Inflammatory macrophage treated with lipopolysaccharide for 1 hour (primary cell): ENCODE measurements around the gene ACSL5.
A peak's percentile ranks its signal among the peaks of the same experiment; 100 is the strongest.
"Not testable (repeated sequence)": the region's sequence is repeated elsewhere in the genome, so short reads cannot be mapped to it uniquely, and the experiment has no call there.

Source experiments
- DNase-seq, 2 donors: peaks; one replicate each; pipeline ENCODE4 v3.0.0-alpha.2; 2020 to 2022

The ACSL5 gene

GRCh38 chr10:112377116-112377515, 3.2 kb downstream of the ACSL5 start:
- DNase-seq, result not testable (repeated sequence)

DNA sequence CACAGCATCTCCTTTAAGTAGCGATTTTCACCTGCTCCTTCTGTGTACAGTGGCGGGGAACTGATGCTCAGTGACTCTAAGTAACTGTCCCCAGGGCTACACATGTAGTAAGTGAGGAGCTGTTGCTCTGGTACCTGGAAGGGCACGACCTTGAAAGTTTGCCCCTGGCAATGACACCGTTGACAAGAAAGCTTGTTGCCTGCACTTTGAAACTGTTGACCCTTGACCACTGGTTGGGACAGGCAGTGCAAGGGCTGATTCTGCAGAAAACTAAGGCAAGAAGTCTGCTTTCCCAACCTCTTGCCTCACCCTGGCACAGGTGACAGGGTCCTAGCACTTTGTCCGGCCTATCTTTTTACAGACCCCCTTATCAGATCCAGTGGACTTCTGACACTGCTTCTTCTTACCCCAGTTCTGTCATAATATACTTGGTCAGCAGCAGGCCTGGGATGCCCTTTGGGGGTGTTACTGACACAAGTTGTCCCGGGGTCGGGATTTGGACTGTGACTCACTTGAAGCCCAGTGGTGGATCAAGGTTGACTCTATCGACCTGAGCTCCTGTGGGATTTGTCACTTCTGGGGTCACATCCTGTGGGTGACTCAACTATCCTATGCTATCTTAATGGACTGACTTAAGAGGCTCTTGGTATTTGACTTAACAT, 5.8 kb downstream of the ACSL5 start:
- no peak for DNase-seq

GRCh38 chr10:112382515-112383235, 8.8 kb downstream of the ACSL5 start:
- no peak for DNase-seq

DNA sequence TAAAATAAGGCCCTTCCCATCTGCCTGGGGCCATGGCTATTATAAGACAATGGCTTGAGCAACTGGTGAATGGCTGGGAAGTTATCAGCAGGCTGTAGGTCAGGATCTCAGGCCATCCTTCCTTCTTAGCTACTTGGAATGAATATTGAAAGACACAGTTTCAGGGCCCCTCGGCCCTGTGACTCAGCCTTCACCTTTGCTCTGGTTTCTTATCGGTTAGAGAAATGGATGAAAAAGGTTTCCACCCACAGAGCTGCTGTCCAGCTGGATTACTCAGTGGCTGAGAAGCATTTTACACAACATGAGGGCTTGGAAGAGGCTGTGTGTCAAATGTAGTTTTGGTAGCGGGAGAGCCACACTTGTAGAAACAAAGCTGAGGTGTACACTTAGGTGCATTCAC, 9.4 kb downstream of the ACSL5 start:
- peak in 1 of 2 donors; percentile 72 for DNase-seq

DNA sequence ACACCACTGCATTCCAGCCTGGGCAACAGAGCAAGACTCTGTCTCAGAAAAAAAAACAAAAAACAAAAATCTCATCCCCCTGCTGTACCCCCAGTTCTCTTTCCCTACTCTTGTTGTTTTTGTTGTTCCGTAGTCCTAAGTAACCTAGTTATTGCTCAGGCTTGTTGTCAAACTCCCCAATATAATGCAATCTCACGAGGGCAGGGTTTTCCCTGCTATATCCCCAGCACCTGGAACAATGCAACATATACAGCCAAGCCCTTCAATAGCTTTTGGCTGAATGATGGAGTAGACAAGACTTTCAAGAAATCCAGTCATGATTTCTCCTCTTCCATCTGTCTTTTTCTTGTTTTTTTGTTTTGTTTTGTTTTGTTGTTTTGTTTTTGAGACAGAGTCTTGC, 10.2 kb downstream of the ACSL5 start:
- DNase-seq, result peak; percentile 50 to 82

DNA sequence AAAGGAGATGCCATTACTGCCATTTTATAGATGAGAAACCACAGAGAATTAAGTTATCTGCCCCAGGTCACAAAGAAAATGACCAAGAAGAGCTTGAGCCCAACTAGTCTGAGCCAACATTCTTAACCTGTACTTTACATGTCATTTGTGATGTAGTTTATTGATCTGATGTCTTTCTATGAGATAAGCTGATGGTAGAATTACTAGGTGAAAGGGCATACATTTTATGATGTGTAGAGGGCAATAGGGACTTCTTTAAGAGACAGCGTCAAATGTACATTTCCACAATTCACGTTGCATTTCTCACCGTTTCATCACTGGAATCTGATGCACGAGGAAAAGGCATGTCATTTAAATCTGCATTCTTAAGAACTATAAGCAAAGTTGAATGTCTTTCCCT, 11.3 kb downstream of the ACSL5 start:
- DNase-seq, result no peak

- DNase-seq, result not testable (repeated sequence)
Measured at GRCh38 chr10:112388056-112388455, 14.1 kb downstream of the ACSL5 start.

GRCh38 chr10:112388548-112388947, 14.6 kb downstream of the ACSL5 start:
- no peak for DNase-seq

- peak; percentile 96 to 100 for DNase-seq
Measured at GRCh38 chr10:112389271-112389822, 15.4 kb downstream of the ACSL5 start.

- DNase-seq, result peak in 1 of 2 donors; percentile 32
Measured at GRCh38 chr10:112390125-112390703, 16.3 kb downstream of the ACSL5 start.

DNA sequence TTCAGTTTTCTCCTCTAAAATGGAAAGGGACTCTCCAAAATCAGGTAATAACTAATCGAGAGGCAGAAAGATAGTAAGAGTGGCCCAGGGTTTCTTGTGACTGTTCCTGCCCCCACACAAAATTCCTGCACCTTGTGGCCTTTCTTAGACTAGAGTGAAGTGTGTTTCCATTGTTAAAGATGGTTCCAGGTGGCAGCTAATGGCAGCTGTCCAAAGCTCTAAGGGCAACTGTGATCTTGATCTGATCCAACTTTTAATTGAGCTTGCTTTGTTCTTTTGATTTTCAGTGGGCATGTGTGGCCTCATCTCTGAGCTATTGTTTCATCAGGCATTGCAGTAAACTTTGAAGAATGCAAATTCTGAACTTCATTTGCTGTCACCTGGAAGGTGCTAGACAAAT, 19.4 kb downstream of the ACSL5 start:
- no peak for DNase-seq

GRCh38 chr10:112393827-112394226, 19.9 kb downstream of the ACSL5 start:
- no peak for DNase-seq

- no peak for DNase-seq
Measured at GRCh38 chr10:112394475-112394875, 20.6 kb downstream of the ACSL5 start.

- DNase-seq, result no peak
Measured at GRCh38 chr10:112395809-112396530, 22.1 kb downstream of the ACSL5 start.

- DNase-seq, result no peak
Measured at GRCh38 chr10:112397592-112397991, 23.7 kb downstream of the ACSL5 start.

DNA sequence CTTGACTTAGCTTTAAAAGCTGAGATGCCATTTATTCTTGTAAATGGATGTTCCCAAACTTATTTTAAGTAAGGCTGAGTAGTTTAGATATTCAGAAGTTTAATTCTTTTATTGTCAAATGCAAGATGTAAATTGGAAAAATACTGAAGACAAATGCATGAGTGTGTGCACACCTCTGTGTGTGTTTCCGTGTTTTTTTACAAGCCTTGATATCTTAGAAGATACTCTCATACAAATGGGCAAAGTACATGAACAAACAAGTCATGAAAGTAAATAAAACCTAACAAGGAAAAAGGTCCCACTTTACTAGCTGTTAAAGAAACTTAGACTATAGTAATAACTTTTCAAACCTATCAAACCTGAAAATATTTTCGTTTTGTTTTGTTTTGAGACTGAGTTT, 29.0 kb downstream of the ACSL5 start:
- no peak for DNase-seq

GRCh38 chr10:112404617-112405016, 30.7 kb downstream of the ACSL5 start:
- DNase-seq, result no peak

DNA sequence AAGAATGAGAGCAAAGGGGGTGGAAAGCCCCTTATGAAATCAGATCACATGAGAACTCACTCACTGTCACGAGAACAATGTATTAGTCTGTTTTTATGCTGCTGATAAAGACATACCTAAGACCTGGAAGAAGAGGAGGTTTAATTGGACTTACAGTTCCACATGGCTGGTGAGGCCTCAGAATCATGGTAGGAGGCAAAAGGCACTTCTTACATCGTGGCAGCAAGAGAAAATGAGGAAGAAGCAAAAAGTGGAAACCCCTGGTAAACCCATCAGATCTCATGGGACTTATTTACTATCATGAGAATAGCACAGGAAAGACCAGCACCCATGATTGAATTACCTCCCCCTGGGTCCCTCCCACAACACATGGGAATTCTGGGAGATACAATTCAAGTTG, 32.9 kb downstream of the ACSL5 start:
- DNase-seq, result peak; percentile 43 to 73

DNA sequence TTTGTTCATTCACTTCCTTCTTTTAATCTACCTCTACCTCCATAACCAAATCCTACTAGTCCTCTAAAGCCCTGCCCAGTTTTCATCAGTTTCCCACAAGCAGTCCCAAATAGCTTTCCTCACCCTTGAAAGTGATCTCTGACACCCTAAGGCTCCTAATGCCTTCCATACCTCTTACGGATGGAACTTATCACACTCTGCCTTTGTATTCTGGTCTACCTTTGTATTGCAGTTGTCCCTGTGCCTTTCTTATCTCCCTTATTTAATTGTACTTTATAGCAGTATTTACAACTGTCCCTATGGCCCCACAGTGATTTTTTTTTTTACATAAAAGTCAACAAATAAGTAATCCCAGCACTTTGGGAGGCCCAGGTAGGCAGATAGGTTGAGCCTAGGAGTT, 33.8 kb downstream of the ACSL5 start:
- no peak for DNase-seq

DNA sequence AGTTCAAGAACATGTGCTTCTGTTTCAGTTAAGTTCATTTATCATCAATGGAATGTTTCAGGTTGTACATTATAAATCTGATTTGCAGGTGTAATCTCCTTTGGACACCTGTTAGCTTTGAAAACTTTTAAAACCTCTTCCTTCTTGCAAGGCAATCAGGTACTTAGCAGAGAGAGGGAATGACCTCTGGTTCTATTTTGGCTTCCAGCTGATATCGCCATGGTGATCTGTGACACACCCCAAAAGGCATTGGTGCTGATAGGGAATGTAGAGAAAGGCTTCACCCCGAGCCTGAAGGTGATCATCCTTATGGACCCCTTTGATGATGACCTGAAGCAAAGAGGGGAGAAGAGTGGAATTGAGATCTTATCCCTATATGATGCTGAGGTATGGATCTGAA, 35.4 kb downstream of the ACSL5 start:
- no peak for DNase-seq

DNA sequence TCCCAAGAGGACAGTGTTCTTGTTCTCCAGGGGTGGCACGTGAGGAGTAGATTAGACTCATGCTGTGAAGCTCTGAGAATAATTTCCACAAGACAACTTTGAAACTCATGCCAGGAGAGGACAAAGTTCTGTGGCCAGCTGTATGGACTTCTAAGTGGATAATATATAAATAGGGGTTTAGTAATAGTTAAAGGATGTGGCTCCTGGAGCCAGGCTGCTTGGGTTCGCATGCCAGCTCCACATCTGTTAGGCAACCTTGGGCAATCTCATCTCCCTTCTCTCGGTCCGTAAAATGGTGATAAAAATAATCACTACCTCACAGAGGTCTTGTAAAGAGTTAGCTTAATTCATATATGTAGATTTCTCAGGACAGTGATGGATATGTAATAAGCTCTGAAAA, 35.8 kb downstream of the ACSL5 start:
- DNase-seq, result no peak

DNA sequence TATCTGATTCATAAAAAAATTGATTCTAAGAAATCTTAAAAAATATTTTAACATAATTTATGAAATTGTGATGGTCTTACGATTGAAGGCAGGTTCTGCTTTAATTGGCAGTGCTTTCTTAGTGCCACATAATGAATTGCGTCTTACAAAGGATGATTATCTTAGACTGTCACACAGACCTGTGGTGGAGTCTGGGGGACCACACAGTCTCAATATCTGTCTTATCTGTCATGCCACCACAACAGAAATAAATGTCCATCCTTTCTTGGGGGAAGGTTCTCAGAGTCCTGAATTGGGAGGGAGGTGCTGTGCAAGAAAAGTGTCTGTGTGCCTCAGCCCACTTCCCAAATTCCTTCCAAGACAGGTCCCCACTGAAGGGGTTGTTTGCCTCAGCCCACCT, 38.8 kb downstream of the ACSL5 start:
- DNase-seq, result no peak

DNA sequence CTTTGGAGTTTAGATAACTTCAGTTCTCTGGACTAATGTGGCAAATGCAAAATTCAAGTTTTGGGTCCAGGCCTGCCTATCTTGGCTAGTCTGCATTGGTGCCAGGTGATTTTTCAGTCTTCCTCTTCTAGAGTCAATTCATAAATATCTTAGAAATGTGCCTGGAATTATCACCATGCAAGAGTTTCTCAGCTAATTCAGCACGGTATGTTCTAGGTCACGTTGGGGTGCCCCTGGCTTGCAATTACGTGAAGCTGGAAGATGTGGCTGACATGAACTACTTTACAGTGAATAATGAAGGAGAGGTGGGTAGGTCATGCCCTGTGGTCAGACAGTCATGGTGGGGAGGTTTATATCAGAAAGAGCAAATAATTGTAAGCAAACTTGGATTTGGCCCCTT, 47.8 kb downstream of the ACSL5 start:
- DNase-seq, result no peak
